ENCODE data around the gene SLCO4C1.

The SLCO4C1 gene

DNA sequence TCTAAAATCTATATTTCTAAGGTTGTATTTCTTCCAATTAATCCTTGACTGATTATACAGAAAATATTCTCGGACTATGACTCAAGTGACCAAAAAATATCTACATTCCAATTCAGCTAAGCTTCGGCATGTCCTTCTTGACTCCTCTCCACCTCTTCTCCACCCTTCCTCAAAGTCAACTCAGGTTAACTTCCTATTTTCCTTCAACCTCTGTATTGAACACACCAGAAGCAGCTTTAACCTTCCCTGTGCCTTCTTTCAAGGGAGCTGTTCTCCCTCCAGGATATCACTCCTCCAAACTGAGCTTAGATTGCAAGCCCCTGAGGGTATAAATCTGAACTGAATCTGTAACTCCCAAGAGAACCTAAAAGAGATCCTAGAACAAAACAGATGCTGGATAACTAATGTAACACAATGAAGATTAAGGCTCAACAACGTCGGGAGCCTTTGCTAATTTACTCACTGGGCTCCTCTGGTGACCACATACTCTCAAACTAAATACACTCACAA is 1.1 kb downstream of the SLCO4C1 start:
- Histone ChIP-seq H3K36me3 (no peaks in the 10 kb centered on the region), H3K27me3 (no peaks in the 10 kb centered on the region), H3K4me3 (ENCODE audit: low read depth, low read length) (no peak overlapping the region), H3K9me3 (no peaks in the 10 kb centered on the region), H3K4me1 (peaks cover 5% of the 10 kb centered on the region)
- TF ChIP-seq, protein P1, sequence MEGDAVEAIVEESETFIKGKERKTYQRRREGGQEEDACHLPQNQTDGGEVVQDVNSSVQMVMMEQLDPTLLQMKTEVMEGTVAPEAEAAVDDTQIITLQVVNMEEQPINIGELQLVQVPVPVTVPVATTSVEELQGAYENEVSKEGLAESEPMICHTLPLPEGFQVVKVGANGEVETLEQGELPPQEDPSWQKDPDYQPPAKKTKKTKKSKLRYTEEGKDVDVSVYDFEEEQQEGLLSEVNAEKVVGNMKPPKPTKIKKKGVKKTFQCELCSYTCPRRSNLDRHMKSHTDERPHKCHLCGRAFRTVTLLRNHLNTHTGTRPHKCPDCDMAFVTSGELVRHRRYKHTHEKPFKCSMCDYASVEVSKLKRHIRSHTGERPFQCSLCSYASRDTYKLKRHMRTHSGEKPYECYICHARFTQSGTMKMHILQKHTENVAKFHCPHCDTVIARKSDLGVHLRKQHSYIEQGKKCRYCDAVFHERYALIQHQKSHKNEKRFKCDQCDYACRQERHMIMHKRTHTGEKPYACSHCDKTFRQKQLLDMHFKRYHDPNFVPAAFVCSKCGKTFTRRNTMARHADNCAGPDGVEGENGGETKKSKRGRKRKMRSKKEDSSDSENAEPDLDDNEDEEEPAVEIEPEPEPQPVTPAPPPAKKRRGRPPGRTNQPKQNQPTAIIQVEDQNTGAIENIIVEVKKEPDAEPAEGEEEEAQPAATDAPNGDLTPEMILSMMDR (IDR thresholded peaks at IDR 0.05; ENCODE audit: low read depth, low read length): no peak
- DNase-seq: no peak

DNA sequence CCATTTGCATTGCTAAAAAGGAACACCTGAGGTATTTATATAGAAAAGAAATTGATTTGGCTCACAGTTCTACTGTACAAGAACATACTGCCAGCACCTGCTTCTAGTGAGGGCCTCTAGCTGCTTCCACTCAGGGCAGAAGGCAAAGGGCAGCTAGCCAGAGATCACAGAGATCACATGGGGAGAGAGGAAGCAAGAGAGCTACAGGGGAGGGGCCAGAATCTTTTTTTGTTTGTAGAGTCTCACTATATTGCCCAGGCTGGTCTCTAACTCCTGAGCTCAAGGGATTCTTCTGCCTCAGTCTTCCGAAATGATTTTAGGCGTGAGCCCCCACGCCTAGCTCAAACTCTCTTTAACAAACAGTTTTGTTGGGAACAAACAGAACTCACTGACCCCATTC is 6.1 kb downstream of the SLCO4C1 start:
- Histone ChIP-seq H3K36me3 (no peaks in the 10 kb centered on the region), H3K4me1 (peaks cover 1% of the 10 kb centered on the region; the same call in 1 of the 2 replicates), H3K27me3 (no peaks in the 10 kb centered on the region), H3K9me3 (no peaks in the 10 kb centered on the region), H3K4me3 (ENCODE audit: low read depth, low read length) (no peak overlapping the region)
- DNase-seq: no peak
- TF ChIP-seq, protein P1 (IDR thresholded peaks at IDR 0.05; ENCODE audit: low read depth, low read length): no peak

DNA sequence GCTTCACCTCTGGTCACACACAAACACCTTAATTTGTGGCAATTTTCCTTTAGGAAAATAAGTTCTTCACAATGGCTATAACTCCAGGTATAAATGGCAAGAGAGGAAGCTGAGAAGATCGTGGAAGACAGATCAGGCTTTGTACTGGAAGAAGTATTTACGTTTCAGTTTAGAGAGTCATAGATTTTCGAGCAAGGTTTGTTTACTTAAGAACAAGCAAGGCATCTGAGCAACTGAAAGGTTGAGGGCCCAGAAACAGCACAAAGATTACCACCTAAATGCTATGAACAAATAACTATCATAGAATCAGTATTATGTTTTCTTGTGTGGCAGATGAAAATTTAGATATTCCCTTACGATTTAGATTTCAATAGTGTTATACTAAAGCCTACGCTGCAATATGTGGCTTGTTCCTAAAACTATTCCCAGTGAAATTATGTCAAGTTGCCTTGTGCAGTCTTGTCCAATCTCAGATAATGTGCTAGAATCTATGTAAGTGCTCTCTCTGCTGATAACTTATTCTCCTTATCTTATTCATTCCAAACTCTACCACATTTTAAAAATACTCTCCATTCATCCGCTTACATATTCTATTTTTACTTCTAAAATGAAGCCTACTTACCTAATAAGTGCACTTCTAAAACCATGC is 6.7 kb downstream of the SLCO4C1 start:
- no peak for DNase-seq
- H3K4me1 ChIP-seq: no peaks in the 10 kb centered on the region
- H3K4me3 ChIP-seq (ENCODE audit: low read depth, low read length): no peak overlapping the region
- H3K27me3 ChIP-seq: no peaks in the 10 kb centered on the region
- TF ChIP-seq, protein P1 (IDR thresholded peaks at IDR 0.05; ENCODE audit: low read depth, low read length): no peak
- no peaks in the 10 kb centered on the region for H3K9me3 ChIP-seq
- no peaks in the 10 kb centered on the region for H3K36me3 ChIP-seq

DNA sequence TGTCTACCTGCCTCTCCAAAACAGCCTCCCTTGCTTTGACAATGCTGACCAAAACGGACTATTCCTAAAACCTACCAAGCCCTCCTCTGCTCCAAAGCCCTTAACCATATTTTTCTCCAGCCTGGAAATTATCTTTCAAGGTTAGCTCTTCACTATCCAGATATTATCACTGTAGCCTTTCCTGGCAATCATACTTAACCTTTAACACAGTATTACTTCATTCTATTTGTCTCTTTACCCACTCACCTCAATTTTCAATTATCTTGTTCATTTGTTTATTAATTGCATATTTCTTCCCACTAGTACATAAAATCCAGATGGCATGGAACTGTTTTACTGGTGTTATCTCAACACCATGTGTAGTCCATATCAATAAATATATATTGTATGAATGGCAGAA is 7.5 kb downstream of the SLCO4C1 start:
- Histone ChIP-seq H3K9me3 (no peaks in the 10 kb centered on the region), H3K36me3 (no peaks in the 10 kb centered on the region), H3K4me3 (ENCODE audit: low read depth, low read length) (no peak overlapping the region), H3K4me1 (no peaks in the 10 kb centered on the region), H3K27me3 (no peaks in the 10 kb centered on the region)
- DNase-seq: no peak
- TF ChIP-seq, protein P1 (IDR thresholded peaks at IDR 0.05; ENCODE audit: low read depth, low read length): no peak

DNA sequence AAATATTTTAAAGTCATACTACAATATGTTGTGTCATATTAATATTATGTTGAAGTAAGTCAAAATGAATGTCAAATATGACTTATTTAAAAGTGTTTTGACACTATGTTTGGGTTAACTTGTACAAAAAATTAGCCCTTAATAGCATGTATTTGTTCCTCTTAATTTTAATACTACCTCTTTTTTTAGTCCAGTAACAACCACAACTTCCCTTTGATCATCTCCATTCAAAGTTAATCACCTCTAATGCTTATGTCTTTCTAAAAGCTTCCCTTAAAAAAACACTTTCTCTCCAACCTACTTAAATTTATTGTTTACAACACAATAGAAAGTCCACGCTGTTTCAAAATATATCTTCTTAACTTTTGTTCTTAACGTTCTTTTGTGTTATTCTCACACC is 9.6 kb downstream of the SLCO4C1 start:
- Histone ChIP-seq H3K36me3 (no peaks in the 10 kb centered on the region), H3K27me3 (no peaks in the 10 kb centered on the region), H3K9me3 (no peaks in the 10 kb centered on the region), H3K4me1 (no peaks in the 10 kb centered on the region), H3K4me3 (ENCODE audit: low read depth, low read length) (no peak overlapping the region)
- no peak for DNase-seq
- TF ChIP-seq, protein P1 (IDR thresholded peaks at IDR 0.05; ENCODE audit: low read depth, low read length): no peak

DNA sequence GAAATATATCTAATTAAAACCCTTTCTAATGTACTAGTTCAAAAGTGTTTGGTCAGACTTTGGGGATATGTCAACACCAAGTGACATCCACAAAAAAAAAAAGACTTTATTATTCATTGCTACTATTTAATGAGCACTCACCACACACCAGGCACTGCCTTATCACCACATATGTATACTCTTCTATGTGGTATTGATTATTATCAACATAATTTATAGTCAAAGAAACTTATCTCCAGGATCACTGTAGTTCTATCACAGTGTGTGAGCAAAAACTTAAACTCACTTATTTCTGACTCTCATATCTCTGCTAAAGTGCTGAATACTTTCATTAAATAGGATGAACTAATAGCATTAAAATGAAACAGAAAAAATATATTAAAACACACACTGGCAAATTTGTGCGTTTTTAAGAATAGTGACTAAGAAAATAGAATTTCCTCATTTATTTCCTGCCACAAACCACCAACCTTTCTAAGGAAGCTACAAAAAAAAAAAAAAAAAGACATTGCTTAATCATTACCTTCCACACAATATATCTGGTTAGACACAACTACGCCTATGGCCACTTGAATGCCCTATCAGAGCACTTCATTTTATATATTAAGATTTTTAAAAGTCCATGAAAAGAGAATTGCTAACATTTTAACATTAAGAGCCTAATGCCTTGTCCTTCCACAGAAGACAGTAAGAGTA is 12.8 kb downstream of the SLCO4C1 start:
- no peaks in the 10 kb centered on the region for H3K4me1 ChIP-seq
- H3K27me3 ChIP-seq: no peaks in the 10 kb centered on the region
- no peak for DNase-seq

More for the DNA sequence above, 12.8 kb downstream of the SLCO4C1 start:
- Histone ChIP-seq H3K9me3 (no peaks in the 10 kb centered on the region), H3K4me3 (ENCODE audit: low read depth, low read length) (no peak overlapping the region), H3K36me3 (no peaks in the 10 kb centered on the region)
- TF ChIP-seq, protein P1 (IDR thresholded peaks at IDR 0.05; ENCODE audit: low read depth, low read length): no peak
